Suprapubic skin (tissue), 4 donors: Measurements from ENCODE around the gene TEK. TPM values are rescaled to one million over a fixed set of nuclear protein-coding genes. Genes with fewer than 3 reads are reported as not detected.
"Not testable (repeated sequence)": the region's sequence is repeated elsewhere in the genome, so short reads cannot be mapped to it uniquely, and the experiment has no call there.

ENCODE experiments used
- DNase-seq, 2 donors: peaks; one replicate each; pipeline ENCODE4 v3.0.0-alpha.2; 2019; ENCODE audit warnings: low spot score in 2 of 2
- H3K27ac ChIP-seq: fragments of 200-600 bp; sonication (generic); one replicate; pipeline ENCODE4 v1.5.1; 2019
- H3K27me3 ChIP-seq: fragments of 200-600 bp; sonication (generic); one replicate; pipeline ENCODE4 v1.5.1; 2019
- H3K36me3 ChIP-seq: fragments of 200-600 bp; sonication (generic); one replicate; pipeline ENCODE4 v1.5.1; 2019
- H3K4me1 ChIP-seq: fragments of 200-600 bp; sonication (generic); one replicate; pipeline ENCODE4 v1.5.1; 2019
- H3K4me3 ChIP-seq: fragments of 200-600 bp; sonication (generic); one replicate; pipeline ENCODE4 v1.5.1; 2019; ENCODE audit warnings: mild to moderate bottlenecking
- H3K9me3 ChIP-seq: fragments of 200-600 bp; sonication (generic); one replicate; pipeline ENCODE4 v1.5.1; 2019
- CTCF ChIP-seq, 2 donors: fragments of 200-600 bp in 1 of 2; fragments of 450-650 bp in 1 of 2; sonication (generic) in 1 of 2; IDR thresholded peaks; one replicate each; pipeline ENCODE4 v1.5.1; 2016 to 2019; ENCODE audit warnings: antibody characterized with exemption in 2 of 2, mild to moderate bottlenecking in 1 of 2, moderate library complexity in 1 of 2
- EP300 ChIP-seq: sonication (generic); formaldehyde crosslinking; IDR thresholded peaks from one replicate; pipeline ENCODE4 v1.6.1; 2017; ENCODE audit warnings: antibody characterized with exemption
- POLR2A ChIP-seq, 2 donors: fragments of 450-650 bp; IDR thresholded peaks; one replicate each; pipeline ENCODE4 v1.6.1; 2017; ENCODE audit warnings: antibody characterized with exemption in 2 of 2, mild to moderate bottlenecking in 2 of 2, moderate library complexity in 2 of 2
- POLR2AphosphoS5 ChIP-seq, 3 donors: sonication (generic); formaldehyde crosslinking; IDR thresholded peaks; one replicate each; pipeline ENCODE4 v1.6.1; 2017; ENCODE audit warnings: antibody characterized with exemption in 3 of 3
- WGBS: methylation state at CpG from one replicate; pipeline ENCODE4 v1.1.5; 2018; 5-methylcytosine and 5-hydroxymethylcytosine counted together
- total RNA-seq, 4 donors: library from RNA; depleted of rRNA; stranded (reverse); fragments of >200 nt; gene quantifications; one replicate each; pipeline ENCODE4 v1.1.0, GENCODE V29; 2016

Gene TEK
- total RNA-seq, 4 donors from 2014 or later = 2.0 to 7.1 (median 5.2) TPM

GRCh38 chr9:27090231-27090630, 18.8 kb upstream of the TEK start:
- H3K4me3 ChIP-seq = no peak overlapping the region
- no peaks in the 10 kb centered on the region for H3K27me3 ChIP-seq
- no peak overlapping the region for H3K27ac ChIP-seq
- DNase-seq = no peak
- no peaks in the 10 kb centered on the region for H3K9me3 ChIP-seq
- H3K36me3 ChIP-seq = no peaks in the 10 kb centered on the region
- no peaks in the 10 kb centered on the region for H3K4me1 ChIP-seq
- TF ChIP-seq POLR2A (IDR thresholded peaks at IDR 0.05) (no peak), EP300 (no peak), CTCF (IDR thresholded peaks at IDR 0.05) (no peak), POLR2AphosphoS5 (IDR thresholded peaks at IDR 0.05) (no peak)

GRCh38 chr9:27090711-27091110, 18.3 kb upstream of the TEK start:
- Histone ChIP-seq H3K27ac (no peak overlapping the region), H3K4me3 (no peak overlapping the region), H3K9me3 (no peaks in the 10 kb centered on the region), H3K36me3 (no peaks in the 10 kb centered on the region), H3K4me1 (no peaks in the 10 kb centered on the region), H3K27me3 (no peaks in the 10 kb centered on the region)
- 97% methylated on average over 1 of the region's 1 CpG for WGBS
- DNase-seq = no peak
- TF ChIP-seq CTCF (IDR thresholded peaks at IDR 0.05) (no peak), POLR2A (IDR thresholded peaks at IDR 0.05) (no peak), EP300 (no peak), POLR2AphosphoS5 (IDR thresholded peaks at IDR 0.05) (no peak)

- not testable (repeated sequence) for H3K27ac ChIP-seq, H3K4me1 ChIP-seq, H3K4me3 ChIP-seq, H3K36me3 ChIP-seq, H3K27me3 ChIP-seq, H3K9me3 ChIP-seq, DNase-seq
- 96% methylated on average over 8 of the region's 27 CpGs for WGBS
Observed at GRCh38 chr9:27092496-27092895, 16.5 kb upstream of the TEK start.

GRCh38 chr9:27093384-27094067, 15.5 kb upstream of the TEK start:
- not testable (repeated sequence) for H3K4me1 ChIP-seq, H3K36me3 ChIP-seq, H3K27ac ChIP-seq, H3K4me3 ChIP-seq, H3K27me3 ChIP-seq, DNase-seq, H3K9me3 ChIP-seq
- 91% methylated on average over 17 of the region's 17 CpGs for whole genome bisulfite sequencing

GRCh38 chr9:27094640-27095298, 14.3 kb upstream of the TEK start:
- no peaks in the 10 kb centered on the region for H3K9me3 ChIP-seq
- WGBS = 25% methylated on average over 3 of the region's 3 CpGs
- no peak overlapping the region for H3K4me3 ChIP-seq
- H3K4me1 ChIP-seq = no peaks in the 10 kb centered on the region
- TF ChIP-seq POLR2A (IDR thresholded peaks at IDR 0.05) (no peak), POLR2AphosphoS5 (IDR thresholded peaks at IDR 0.05) (no peak), CTCF (IDR thresholded peaks at IDR 0.05) (no peak), EP300 (no peak)
- no peaks in the 10 kb centered on the region for H3K27me3 ChIP-seq
- no peak overlapping the region for H3K27ac ChIP-seq
- no peak for DNase-seq
- no peaks in the 10 kb centered on the region for H3K36me3 ChIP-seq

- WGBS = 90% methylated on average over 2 of the region's 2 CpGs
- H3K9me3 ChIP-seq = no peaks in the 10 kb centered on the region
- no peaks in the 10 kb centered on the region for H3K36me3 ChIP-seq
- no peak overlapping the region for H3K27ac ChIP-seq
- H3K27me3 ChIP-seq = no peaks in the 10 kb centered on the region
- no peak for TF ChIP-seq POLR2A (IDR thresholded peaks at IDR 0.05)
- TF ChIP-seq EP300 = no peak
- no peak for TF ChIP-seq CTCF (IDR thresholded peaks at IDR 0.05)
- TF ChIP-seq POLR2AphosphoS5 (IDR thresholded peaks at IDR 0.05) = no peak
- DNase-seq = no peak
- H3K4me1 ChIP-seq = peaks cover 6% of the 10 kb centered on the region
- H3K4me3 ChIP-seq = no peak overlapping the region
Observed at GRCh38 chr9:27107241-27107640, 1.8 kb upstream of the TEK start.
